HEK293 (cell line): ENCODE data around the gene BTRC.

Experiments
- CTCF ChIA-PET: fragments of 350-600 bp; formaldehyde crosslinking; extraction: SDS; loops from one replicate; lab custom pipeline; 2021; ENCODE audit warnings: antibody characterized with exemption; lab: Yijun Ruan, JAX
- POLR2A ChIA-PET: fragments of 300-600 bp; formaldehyde crosslinking; extraction: SDS; loops from one replicate; lab custom pipeline; 2020; ENCODE audit warnings: antibody characterized with exemption, inconsistent platforms; lab: Yijun Ruan, JAX
- H3K27ac ChIP-seq: fragments of 200-500 bp; sonication (Bioruptor generic); 2 replicates; pipeline ENCODE4 v1.5.1; 2014; ENCODE audit warnings: low read depth, low read length, control low read depth, inconsistent platforms; ENCODE audit errors: extremely low read depth
- H3K36me3 ChIP-seq, 2 experiments: fragments of 200-500 bp in 1 of 2; sonication (Bioruptor generic) in 1 of 2; 1 replicate in 1 of 2; 2 replicates in 1 of 2; pipeline ENCODE4 v1.5.1; 2014 to 2017; ENCODE audit warnings: inconsistent platforms in 2 of 2, low read length in 2 of 2; ENCODE audit not compliant: control insufficient read depth in 2 of 2, insufficient read depth in 1 of 2
- H3K4me1 ChIP-seq: fragments of 200-500 bp; sonication (Bioruptor generic); 2 replicates; pipeline ENCODE4 v1.5.1; 2014; ENCODE audit warnings: mild to moderate bottlenecking, low read length, inconsistent platforms; ENCODE audit not compliant: control insufficient read depth, insufficient read depth
- H3K4me3 ChIP-seq: 2 replicates; pipeline ENCODE4 v1.5.1; 2011; ENCODE audit warnings: low read depth, mild to moderate bottlenecking, control low read depth, low read length, moderate library complexity
- H3K9me3 ChIP-seq: fragments of 200-500 bp; sonication (Bioruptor generic); 2 replicates; pipeline ENCODE4 v1.5.1; 2014; ENCODE audit warnings: low read depth, low read length, inconsistent platforms; ENCODE audit not compliant: control insufficient read depth, insufficient read depth
- AEBP2 ChIP-seq: fragments of 450-650 bp; formaldehyde crosslinking; IDR thresholded peaks from 2 replicates; pipeline ENCODE4 v1.5.1; 2016; ENCODE audit warnings: missing biosample characterization, missing genetic modification characterization, borderline replicate concordance
- GFI1B ChIP-seq: fragments of 450-650 bp; formaldehyde crosslinking; IDR thresholded peaks from 2 replicates; pipeline ENCODE4 v1.5.1; 2016; ENCODE audit warnings: missing biosample characterization, missing genetic modification characterization
- IKZF3 ChIP-seq: fragments of 450-650 bp; IDR thresholded peaks from 2 replicates; pipeline ENCODE4 v1.5.0; 2018; ENCODE audit warnings: missing biosample characterization, mild to moderate bottlenecking, missing genetic modification characterization, moderate library complexity
- INSM2 ChIP-seq: fragments of 450-650 bp; formaldehyde crosslinking; IDR thresholded peaks from 2 replicates; pipeline ENCODE4 v1.5.1; 2016; ENCODE audit warnings: missing biosample characterization, missing genetic modification characterization
- KLF7 ChIP-seq: fragments of 450-650 bp; formaldehyde crosslinking; IDR thresholded peaks from 2 replicates; pipeline ENCODE4 v1.5.1; 2016; ENCODE audit warnings: missing biosample characterization, missing genetic modification characterization, borderline replicate concordance
- OVOL3 ChIP-seq: fragments of 450-650 bp; formaldehyde crosslinking; IDR thresholded peaks from 2 replicates; pipeline ENCODE4 v1.5.1; 2016; ENCODE audit warnings: missing biosample characterization, missing genetic modification characterization
- SALL2 ChIP-seq: fragments of 450-650 bp; formaldehyde crosslinking; IDR thresholded peaks from 2 replicates; pipeline ENCODE4 v1.5.0; 2017; ENCODE audit warnings: missing biosample characterization, mild to moderate bottlenecking, missing genetic modification characterization, borderline replicate concordance
- SP2 ChIP-seq: fragments of 450-650 bp; formaldehyde crosslinking; IDR thresholded peaks from 2 replicates; pipeline ENCODE4 v1.5.1; 2016; ENCODE audit warnings: missing biosample characterization, missing genetic modification characterization
- ZFHX2 ChIP-seq: fragments of 450-650 bp; formaldehyde crosslinking; conservative IDR thresholded peaks from 2 replicates; pipeline ENCODE4 v1.5.1; 2016; ENCODE audit warnings: missing biosample characterization, missing genetic modification characterization
- ZFP41 ChIP-seq: fragments of 450-650 bp; formaldehyde crosslinking; IDR thresholded peaks from 2 replicates; pipeline ENCODE4 v1.5.1; 2016; ENCODE audit warnings: missing biosample characterization, missing genetic modification characterization, borderline replicate concordance
- ZNF114 ChIP-seq: fragments of 450-650 bp; formaldehyde crosslinking; IDR thresholded peaks from 2 replicates; pipeline ENCODE4 v1.5.0; 2017; ENCODE audit warnings: missing biosample characterization, missing genetic modification characterization
- ZNF121 ChIP-seq: fragments of 450-650 bp; formaldehyde crosslinking; IDR thresholded peaks from 2 replicates; pipeline ENCODE4 v1.5.1; 2016; ENCODE audit warnings: missing biosample characterization, missing genetic modification characterization
- ZNF132 ChIP-seq: fragments of 450-650 bp; formaldehyde crosslinking; IDR thresholded peaks from 2 replicates; pipeline ENCODE4 v1.5.1; 2017; ENCODE audit warnings: missing biosample characterization, missing genetic modification characterization, borderline replicate concordance
- ZNF19 ChIP-seq: fragments of 450-650 bp; formaldehyde crosslinking; IDR thresholded peaks from 2 replicates; pipeline ENCODE4; 2016; ENCODE audit warnings: missing biosample characterization, missing genetic modification characterization, low read depth
- ZNF23 ChIP-seq: fragments of 450-650 bp; formaldehyde crosslinking; IDR thresholded peaks from 2 replicates; pipeline ENCODE4 v1.5.1; 2016; ENCODE audit warnings: missing biosample characterization, missing genetic modification characterization, borderline replicate concordance
- ZNF248 ChIP-seq: fragments of 450-650 bp; formaldehyde crosslinking; IDR thresholded peaks from 2 replicates; pipeline ENCODE4 v1.5.1; 2017; ENCODE audit warnings: missing biosample characterization, missing genetic modification characterization
- ZNF280D ChIP-seq: fragments of 450-650 bp; formaldehyde crosslinking; IDR thresholded peaks from 2 replicates; pipeline ENCODE4 v1.5.1; 2016; ENCODE audit warnings: missing biosample characterization, missing genetic modification characterization
- ZNF324 ChIP-seq: fragments of 450-650 bp; formaldehyde crosslinking; IDR thresholded peaks from 2 replicates; pipeline ENCODE4 v1.5.1; 2016; ENCODE audit warnings: missing biosample characterization, missing genetic modification characterization
- ZNF473 ChIP-seq: fragments of 450-650 bp; formaldehyde crosslinking; IDR thresholded peaks from 2 replicates; pipeline ENCODE4 v1.5.1; 2017; ENCODE audit warnings: missing biosample characterization, missing genetic modification characterization
- ZNF48 ChIP-seq: fragments of 450-650 bp; formaldehyde crosslinking; IDR thresholded peaks from 2 replicates; pipeline ENCODE4 v1.5.1; 2016; ENCODE audit warnings: missing biosample characterization, missing genetic modification characterization
- ZNF514 ChIP-seq: fragments of 450-650 bp; formaldehyde crosslinking; IDR thresholded peaks from 2 replicates; pipeline ENCODE4 v1.5.1; 2016; ENCODE audit warnings: missing biosample characterization, missing genetic modification characterization
- ZNF626 ChIP-seq: fragments of 450-650 bp; sonication (Bioruptor Pico); formaldehyde crosslinking; IDR thresholded peaks from 2 replicates; pipeline ENCODE4 v1.5.1; 2018; ENCODE audit warnings: missing biosample characterization, missing genetic modification characterization, inconsistent platforms
- ZNF654 ChIP-seq: fragments of 450-650 bp; formaldehyde crosslinking; IDR thresholded peaks from 2 replicates; pipeline ENCODE4 v1.5.1; 2016; ENCODE audit warnings: low read depth, missing biosample characterization, missing genetic modification characterization
- ZNF843 ChIP-seq: fragments of 450-650 bp; formaldehyde crosslinking; IDR thresholded peaks from 2 replicates; pipeline ENCODE4 v1.5.1; 2016; ENCODE audit warnings: missing biosample characterization, missing genetic modification characterization
- ZSCAN23 ChIP-seq: fragments of 450-650 bp; formaldehyde crosslinking; IDR thresholded peaks from 2 replicates; pipeline ENCODE4 v1.5.1; 2016; ENCODE audit warnings: missing biosample characterization, missing genetic modification characterization
- ZSCAN30 ChIP-seq: fragments of 450-650 bp; IDR thresholded peaks from 2 replicates; pipeline ENCODE4 v1.5.1; 2018; ENCODE audit warnings: missing biosample characterization, mild to moderate bottlenecking, missing genetic modification characterization, moderate library complexity

Gene BTRC

GRCh38 chr10:101550965-101551364 is 197.0 kb downstream of the BTRC start:
- TF ChIP-seq ZSCAN23 (no peak), ZNF23 (tag by site-specific recombination) (no peak), ZNF121 (tag by site-specific recombination) (no peak), AEBP2 (tag by site-specific recombination) (no peak)
- ChIA-PET POLR2A (no interaction called here), CTCF (interaction anchor here (1.2 to 2.1 kb wide), 2 partner anchors 13 to 337 kb away, joined by 4 to 5 read pairs; no protein-coding TSS in a partner anchor)
- Histone ChIP-seq H3K36me3 (peaks cover 4 to 46% of the 10 kb centered on the region in 2 experiments; a peak in 2 of 3 replicates), H3K4me1 (0 out of 2 replicates have a peak, but pooled peaks cover 2% of the 10 kb centered on the region), H3K4me3 (no peak overlapping the region), H3K9me3 (no peaks in the 10 kb centered on the region), H3K27ac (no peak overlapping the region)

- CTCF ChIA-PET = interaction anchor here (0.6 to 2.1 kb wide), 4 partner anchors 16 to 338 kb away, joined by 3 to 5 read pairs (median 4); no protein-coding TSS in a partner anchor
- H3K36me3 ChIP-seq = peaks cover 4 to 46% of the 10 kb centered on the region in 2 experiments; a peak in 2 of 3 replicates
- no peaks in the 10 kb centered on the region for H3K9me3 ChIP-seq
- no peaks in the 10 kb centered on the region for H3K4me1 ChIP-seq
- no peak overlapping the region for H3K27ac ChIP-seq
- no peak overlapping the region for H3K4me3 ChIP-seq
- TF ChIP-seq ZNF19 (tag by site-specific recombination) (no peak), SP2 (tag by site-specific recombination) (no peak), SALL2 (tag by site-specific recombination) (no peak), ZFHX2 (tag by site-specific recombination) (no peak), ZNF626 (tag by site-specific recombination) (no peak)
- TF ChIP-seq, all 188 proteins: peak for 0
- POLR2A ChIA-PET = interaction anchor here (0.7 kb wide), 1 partner anchor 25 kb away, joined by 3 read pairs; no protein-coding TSS in a partner anchor
These were observed 198.5 kb downstream of the BTRC start for GRCh38 chr10:101552442-101552841.

- ChIA-PET POLR2A (no interaction called here), CTCF (interaction anchor here (1.0 to 1.6 kb wide), 4 partner anchors 13 to 343 kb away, joined by 3 to 8 read pairs (median 4); no protein-coding TSS in a partner anchor)
- Histone ChIP-seq H3K4me1 (no peaks in the 10 kb centered on the region), H3K9me3 (no peaks in the 10 kb centered on the region), H3K27ac (no peak overlapping the region), H3K36me3 (peaks cover 0 to 29% of the 10 kb centered on the region in 2 experiments; a peak in 1 of 3 replicates), H3K4me3 (no peak overlapping the region)
- no peak for TF ChIP-seq ZNF324 (tag by site-specific recombination)
- TF ChIP-seq ZNF654 = no peak
- no peak for TF ChIP-seq GFI1B (tag by site-specific recombination)
- TF ChIP-seq KLF7 = no peak
- TF ChIP-seq ZNF843 (tag by site-specific recombination) = no peak
- TF ChIP-seq INSM2 (tag by site-specific recombination) = no peak
- TF ChIP-seq ZNF114 = no peak
- TF ChIP-seq ZNF280D (tag by site-specific recombination) = no peak
- TF ChIP-seq OVOL3 (tag by site-specific recombination) = no peak
- no peak for TF ChIP-seq IKZF3
- no peak for TF ChIP-seq ZSCAN30 (tag by site-specific recombination)
- no peak for TF ChIP-seq ZNF132
- TF ChIP-seq ZNF514 = no peak
- no peak for TF ChIP-seq ZNF48
- TF ChIP-seq ZFP41 (tag by site-specific recombination) = no peak
- TF ChIP-seq ZNF248 (tag by site-specific recombination) = no peak
- no peak for TF ChIP-seq ZNF473 (tag by site-specific recombination)
These were observed 203.6 kb downstream of the BTRC start for GRCh38 chr10:101557541-101557940.
